Measurements from ENCODE around the gene GTPBP4. TPM values are rescaled to one million over a fixed set of nuclear protein-coding genes. Genes with fewer than 3 reads are reported as not detected.

Gene GTPBP4
- total and polyA plus RNA-seq, 4 donors = 9.8 to 15.1 (median 12.1) TPM

DNA sequence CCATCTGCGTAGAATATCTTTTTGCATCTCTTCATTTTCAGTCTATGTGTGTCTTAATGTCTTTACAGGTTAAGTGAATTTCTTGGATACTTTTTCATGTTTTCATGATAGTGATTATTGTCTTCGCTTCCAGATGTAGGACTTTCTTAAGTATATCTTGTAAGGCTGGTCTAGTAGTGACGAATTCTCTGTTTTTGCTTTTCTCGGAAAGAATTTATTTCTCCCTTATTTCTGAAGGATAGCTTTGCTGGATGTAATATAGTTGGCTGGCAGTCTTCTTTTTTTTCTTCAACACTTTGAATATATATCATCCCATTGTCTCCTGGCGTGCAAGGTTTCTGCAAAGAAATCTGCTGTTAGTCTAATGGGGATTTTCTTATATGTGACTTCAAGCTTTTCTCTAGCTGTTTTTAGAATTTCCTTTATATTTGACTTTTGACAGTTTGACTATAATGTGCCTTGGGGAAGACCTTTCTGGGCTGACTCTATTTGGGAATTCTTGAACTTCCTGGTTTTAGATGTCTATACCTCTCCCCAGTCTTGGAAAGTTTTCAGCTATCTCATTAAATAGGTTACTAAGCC, 14.3 kb downstream of the GTPBP4 start:
- H3K27me3 ChIP-seq (ENCODE audit: control insufficient read depth in 4 of 4, insufficient read depth in 4 of 4, low read length in 3 of 4) = no peaks in the 10 kb centered on the region
- WGBS = 98% methylated on average over 5 of the region's 5 CpGs
- no peak overlapping the region for H3K27ac ChIP-seq (ENCODE audit: low read depth in 1 of 2, low read length in 2 of 2)
- H3K36me3 ChIP-seq (ENCODE audit: control insufficient read depth in 4 of 4, insufficient read depth in 3 of 4, low read depth in 1 of 4, low read length in 3 of 4) = peaks cover 19 to 90% (median 73%) of the 10 kb centered on the region in 4 donors
- H3K4me3 ChIP-seq (ENCODE audit: low read depth in 1 of 3, low read length in 3 of 3) = no peak overlapping the region
- no peak for DNase-seq (ENCODE audit: low spot score)
- H3K4me1 ChIP-seq (ENCODE audit: control insufficient read depth in 4 of 4, insufficient read depth in 4 of 4, low read length in 3 of 4) = no peaks in the 10 kb centered on the region
- peaks cover 0 to 6% (median 2%) of the 10 kb centered on the region in 4 donors for H3K9me3 ChIP-seq (ENCODE audit: control insufficient read depth in 4 of 4, low read length in 3 of 4)
- H3K9ac ChIP-seq (ENCODE audit: low read depth in 1 of 2, low read length in 2 of 2) = no peak overlapping the region
- TF ChIP-seq, protein P1, sequence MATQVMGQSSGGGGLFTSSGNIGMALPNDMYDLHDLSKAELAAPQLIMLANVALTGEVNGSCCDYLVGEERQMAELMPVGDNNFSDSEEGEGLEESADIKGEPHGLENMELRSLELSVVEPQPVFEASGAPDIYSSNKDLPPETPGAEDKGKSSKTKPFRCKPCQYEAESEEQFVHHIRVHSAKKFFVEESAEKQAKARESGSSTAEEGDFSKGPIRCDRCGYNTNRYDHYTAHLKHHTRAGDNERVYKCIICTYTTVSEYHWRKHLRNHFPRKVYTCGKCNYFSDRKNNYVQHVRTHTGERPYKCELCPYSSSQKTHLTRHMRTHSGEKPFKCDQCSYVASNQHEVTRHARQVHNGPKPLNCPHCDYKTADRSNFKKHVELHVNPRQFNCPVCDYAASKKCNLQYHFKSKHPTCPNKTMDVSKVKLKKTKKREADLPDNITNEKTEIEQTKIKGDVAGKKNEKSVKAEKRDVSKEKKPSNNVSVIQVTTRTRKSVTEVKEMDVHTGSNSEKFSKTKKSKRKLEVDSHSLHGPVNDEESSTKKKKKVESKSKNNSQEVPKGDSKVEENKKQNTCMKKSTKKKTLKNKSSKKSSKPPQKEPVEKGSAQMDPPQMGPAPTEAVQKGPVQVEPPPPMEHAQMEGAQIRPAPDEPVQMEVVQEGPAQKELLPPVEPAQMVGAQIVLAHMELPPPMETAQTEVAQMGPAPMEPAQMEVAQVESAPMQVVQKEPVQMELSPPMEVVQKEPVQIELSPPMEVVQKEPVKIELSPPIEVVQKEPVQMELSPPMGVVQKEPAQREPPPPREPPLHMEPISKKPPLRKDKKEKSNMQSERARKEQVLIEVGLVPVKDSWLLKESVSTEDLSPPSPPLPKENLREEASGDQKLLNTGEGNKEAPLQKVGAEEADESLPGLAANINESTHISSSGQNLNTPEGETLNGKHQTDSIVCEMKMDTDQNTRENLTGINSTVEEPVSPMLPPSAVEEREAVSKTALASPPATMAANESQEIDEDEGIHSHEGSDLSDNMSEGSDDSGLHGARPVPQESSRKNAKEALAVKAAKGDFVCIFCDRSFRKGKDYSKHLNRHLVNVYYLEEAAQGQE (IDR thresholded peaks at IDR 0.05) = no peak
- TF ChIP-seq SP1 (IDR thresholded peaks at IDR 0.05) (no peak), EGR1 (IDR thresholded peaks at IDR 0.05; ENCODE audit: low read depth in 2 of 2) (no peak), RAD21 (IDR thresholded peaks at IDR 0.05) (no peak), RXRA (IDR thresholded peaks at IDR 0.05) (no peak), TAF1 (conservative IDR thresholded peaks at IDR 0.05) (no peak), YY1 (IDR thresholded peaks at IDR 0.05) (no peak), HNF4G (IDR thresholded peaks at IDR 0.05) (no peak), GABPA (IDR thresholded peaks at IDR 0.05 in 1 of 2, conservative IDR thresholded peaks at IDR 0.05 in 1 of 2) (no peak), FOXA1 (IDR thresholded peaks at IDR 0.05) (no peak), FOXA2 (IDR thresholded peaks at IDR 0.05) (no peak), JUND (IDR thresholded peaks at IDR 0.05) (no peak), NR2F2 (IDR thresholded peaks at IDR 0.05) (no peak)
- TF ChIP-seq, protein P2, sequence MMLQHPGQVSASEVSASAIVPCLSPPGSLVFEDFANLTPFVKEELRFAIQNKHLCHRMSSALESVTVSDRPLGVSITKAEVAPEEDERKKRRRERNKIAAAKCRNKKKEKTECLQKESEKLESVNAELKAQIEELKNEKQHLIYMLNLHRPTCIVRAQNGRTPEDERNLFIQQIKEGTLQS (IDR thresholded peaks at IDR 0.05) = no peak
- TF ChIP-seq, protein P3, sequence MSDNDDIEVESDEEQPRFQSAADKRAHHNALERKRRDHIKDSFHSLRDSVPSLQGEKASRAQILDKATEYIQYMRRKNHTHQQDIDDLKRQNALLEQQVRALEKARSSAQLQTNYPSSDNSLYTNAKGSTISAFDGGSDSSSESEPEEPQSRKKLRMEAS (IDR thresholded peaks at IDR 0.05) = no peak
- TF ChIP-seq, protein P4, sequence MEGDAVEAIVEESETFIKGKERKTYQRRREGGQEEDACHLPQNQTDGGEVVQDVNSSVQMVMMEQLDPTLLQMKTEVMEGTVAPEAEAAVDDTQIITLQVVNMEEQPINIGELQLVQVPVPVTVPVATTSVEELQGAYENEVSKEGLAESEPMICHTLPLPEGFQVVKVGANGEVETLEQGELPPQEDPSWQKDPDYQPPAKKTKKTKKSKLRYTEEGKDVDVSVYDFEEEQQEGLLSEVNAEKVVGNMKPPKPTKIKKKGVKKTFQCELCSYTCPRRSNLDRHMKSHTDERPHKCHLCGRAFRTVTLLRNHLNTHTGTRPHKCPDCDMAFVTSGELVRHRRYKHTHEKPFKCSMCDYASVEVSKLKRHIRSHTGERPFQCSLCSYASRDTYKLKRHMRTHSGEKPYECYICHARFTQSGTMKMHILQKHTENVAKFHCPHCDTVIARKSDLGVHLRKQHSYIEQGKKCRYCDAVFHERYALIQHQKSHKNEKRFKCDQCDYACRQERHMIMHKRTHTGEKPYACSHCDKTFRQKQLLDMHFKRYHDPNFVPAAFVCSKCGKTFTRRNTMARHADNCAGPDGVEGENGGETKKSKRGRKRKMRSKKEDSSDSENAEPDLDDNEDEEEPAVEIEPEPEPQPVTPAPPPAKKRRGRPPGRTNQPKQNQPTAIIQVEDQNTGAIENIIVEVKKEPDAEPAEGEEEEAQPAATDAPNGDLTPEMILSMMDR (IDR thresholded peaks at IDR 0.05; ENCODE audit: low read depth, low read length, missing input control) = no peak
- TF ChIP-seq, protein P5, sequence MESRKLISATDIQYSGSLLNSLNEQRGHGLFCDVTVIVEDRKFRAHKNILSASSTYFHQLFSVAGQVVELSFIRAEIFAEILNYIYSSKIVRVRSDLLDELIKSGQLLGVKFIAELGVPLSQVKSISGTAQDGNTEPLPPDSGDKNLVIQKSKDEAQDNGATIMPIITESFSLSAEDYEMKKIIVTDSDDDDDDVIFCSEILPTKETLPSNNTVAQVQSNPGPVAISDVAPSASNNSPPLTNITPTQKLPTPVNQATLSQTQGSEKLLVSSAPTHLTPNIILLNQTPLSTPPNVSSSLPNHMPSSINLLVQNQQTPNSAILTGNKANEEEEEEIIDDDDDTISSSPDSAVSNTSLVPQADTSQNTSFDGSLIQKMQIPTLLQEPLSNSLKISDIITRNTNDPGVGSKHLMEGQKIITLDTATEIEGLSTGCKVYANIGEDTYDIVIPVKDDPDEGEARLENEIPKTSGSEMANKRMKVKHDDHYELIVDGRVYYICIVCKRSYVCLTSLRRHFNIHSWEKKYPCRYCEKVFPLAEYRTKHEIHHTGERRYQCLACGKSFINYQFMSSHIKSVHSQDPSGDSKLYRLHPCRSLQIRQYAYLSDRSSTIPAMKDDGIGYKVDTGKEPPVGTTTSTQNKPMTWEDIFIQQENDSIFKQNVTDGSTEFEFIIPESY (IDR thresholded peaks at IDR 0.05) = no peak
